HG03521 (cell line): Measurements from ENCODE around the gene SYNJ2.

ENCODE experiments used
- ATAC-seq: cut with Tn5 transposase; IDR thresholded peaks from one replicate; pipeline ENCODE4 v1.9.1; 2021; ENCODE audit warnings: mild to moderate bottlenecking, moderate library complexity; ENCODE audit not compliant: unreplicated experiment

Gene SYNJ2

GRCh38 chr6:158118886-158119285 is 137.2 kb downstream of the SYNJ2 start:
- ATAC-seq, result no peak

- no peak for ATAC-seq
These were observed 139.7 kb downstream of the SYNJ2 start for GRCh38 chr6:158121335-158121734.

GRCh38 chr6:158122048-158122447 is 140.4 kb downstream of the SYNJ2 start:
- ATAC-seq, result no peak

GRCh38 chr6:158124288-158124687 is 142.6 kb downstream of the SYNJ2 start:
- no peak for ATAC-seq

GRCh38 chr6:158125271-158125670 is 143.6 kb downstream of the SYNJ2 start:
- ATAC-seq, result no peak

GRCh38 chr6:158131926-158132325 is 150.3 kb downstream of the SYNJ2 start:
- ATAC-seq, result no peak

- ATAC-seq, result no peak
These were observed 161.1 kb downstream of the SYNJ2 start for GRCh38 chr6:158142789-158143188.

- no peak for ATAC-seq
These were observed 162.0 kb downstream of the SYNJ2 start for GRCh38 chr6:158143700-158144099.
